B cell (primary cell): ENCODE measurements around the gene ANGPTL2. TPM values are rescaled to one million over a fixed set of nuclear protein-coding genes. Genes with fewer than 3 reads are reported as not detected.

ENCODE experiments used
- ATAC-seq: fragments of 200-7000 bp; cut with Tn5 transposase; one replicate; pipeline ENCODE4 v1.10.0; 2021; ENCODE audit warnings: low read depth, mild to moderate bottlenecking, moderate number of reproducible peaks, moderate library complexity
- CTCF ChIA-PET: fragments of 350-600 bp; sonication (Branson Sonifier 250); formaldehyde crosslinking; loops from one replicate; lab custom pipeline; 2021; ENCODE audit warnings: antibody characterized with exemption, inconsistent platforms; lab: Charles Lee
- POLR2A ChIA-PET: fragments of 350-600 bp; sonication (Branson Sonifier 250); formaldehyde crosslinking; loops from one replicate; lab custom pipeline; 2021; ENCODE audit warnings: antibody characterized with exemption; lab: Charles Lee
- DNase-seq: peaks from one replicate; pipeline ENCODE4 v3.0.0; 2013
- H2AFZ ChIP-seq: 2 replicates; pipeline ENCODE4 v1.6.1; 2012; ENCODE audit warnings: mild to moderate bottlenecking, low read depth, low read length; ENCODE audit not compliant: insufficient read depth, poor library complexity, severe bottlenecking
- H3K27ac ChIP-seq, 2 donors: 1 replicate in 1 of 2; 2 replicates in 1 of 2; pipeline ENCODE4 v1.5.1; 2012 to 2013; ENCODE audit warnings: low read length in 2 of 2, mild to moderate bottlenecking in 2 of 2, moderate library complexity in 1 of 2
- H3K27me3 ChIP-seq, 4 experiments: fragments of 200-600 bp in 1 of 4; sonication (generic) in 1 of 4; replicated peaks in 1 of 4; 1 replicate in 2 of 4; 2 replicates in 2 of 4; pipeline versions ENCODE4 v1.6.1 to v1.7.0; 2013 to 2016; ENCODE audit warnings: low read length in 3 of 4, mild to moderate bottlenecking in 2 of 4, mixed read lengths in 1 of 4, moderate library complexity in 1 of 4; ENCODE audit not compliant: insufficient read depth in 4 of 4, control insufficient read depth in 3 of 4; ENCODE audit errors: control extremely low read depth in 1 of 4
- H3K36me3 ChIP-seq, 2 experiments: replicated peaks in 1 of 2; 1 replicate in 1 of 2; 2 replicates in 1 of 2; pipeline versions ENCODE4 v1.6.1 to v1.7.1; 2013; ENCODE audit warnings: low read length in 1 of 2; ENCODE audit not compliant: insufficient read depth in 2 of 2, control insufficient read depth in 1 of 2; ENCODE audit errors: control extremely low read depth in 1 of 2, extremely low read depth in 1 of 2
- H3K4me1 ChIP-seq, 2 donors: fragments of 200-600 bp in 1 of 2; sonication (generic) in 1 of 2; 1 replicate in 1 of 2; 2 replicates in 1 of 2; pipeline versions ENCODE4 v1.5.1 to v1.6.1; 2013 to 2017; ENCODE audit warnings: low read length in 2 of 2; ENCODE audit not compliant: control insufficient read depth in 2 of 2, insufficient read depth in 2 of 2
- H3K4me2 ChIP-seq: replicated peaks from 2 replicates; pipeline ENCODE3; 2012; ENCODE audit warnings: mild to moderate bottlenecking, low read depth, low read length; ENCODE audit not compliant: poor library complexity, severe bottlenecking
- H3K4me3 ChIP-seq, 5 experiments: fragments of 200-600 bp in 1 of 5; sonication (generic) in 1 of 5; 1 replicate in 3 of 5; 2 replicates in 2 of 5; pipeline versions ENCODE4 v1.5.1 to v1.7.0; 2011 to 2016; ENCODE audit warnings: low read length in 4 of 5, mild to moderate bottlenecking in 4 of 5, low read depth in 2 of 5, control low read depth in 1 of 5, moderate library complexity in 1 of 5; ENCODE audit not compliant: insufficient read depth in 1 of 5; ENCODE audit errors: control extremely low read depth in 1 of 5, extremely low read depth in 1 of 5
- H3K79me2 ChIP-seq: fragments of 200-600 bp; sonication (generic); one replicate; pipeline ENCODE4 v1.6.0; 2016; ENCODE audit warnings: low read length; ENCODE audit not compliant: control insufficient read depth, insufficient read depth
- H3K9ac ChIP-seq: fragments of 200-600 bp; sonication (generic); 2 replicates; pipeline ENCODE4 v1.6.1; 2017; ENCODE audit warnings: mild to moderate bottlenecking, low read length, moderate library complexity
- H3K9me3 ChIP-seq, 3 donors: one replicate each; pipeline versions ENCODE4 v1.6.1 to v1.7.1; 2013; ENCODE audit warnings: low read length in 2 of 3; ENCODE audit not compliant: control insufficient read depth in 2 of 3, insufficient read depth in 1 of 3; ENCODE audit errors: control extremely low read depth in 1 of 3
- H4K20me1 ChIP-seq: 2 replicates; pipeline ENCODE4 v1.6.0; 2012; ENCODE audit warnings: mild to moderate bottlenecking, low read length; ENCODE audit not compliant: insufficient read depth, control insufficient read depth, poor library complexity, severe bottlenecking
- H3K27ac Mint-ChIP-seq: one replicate; pipeline ENCODE4 v1.8.0; 2021; ENCODE audit warnings: mixed read lengths
- H3K27me3 Mint-ChIP-seq: one replicate; pipeline ENCODE4 v1.8.0; 2021; ENCODE audit warnings: mixed read lengths
- H3K4me1 Mint-ChIP-seq: one replicate; pipeline ENCODE4 v1.8.0; 2021; ENCODE audit warnings: mixed read lengths
- H3K4me3 Mint-ChIP-seq: one replicate; pipeline ENCODE4 v1.8.0; 2021; ENCODE audit warnings: mixed read lengths
- H3K9me3 Mint-ChIP-seq: one replicate; pipeline ENCODE4 v1.8.0; 2022; ENCODE audit warnings: mixed read lengths; ENCODE audit not compliant: insufficient read depth
- EZH2 ChIP-seq: IDR thresholded peaks from 2 replicates; pipeline ENCODE4 v1.6.1; 2012; ENCODE audit warnings: borderline replicate concordance, low read depth, mild to moderate bottlenecking, moderate library complexity, low read length; ENCODE audit not compliant: insufficient read depth, poor library complexity, severe bottlenecking
- WGBS: methylation state at CpG from one replicate; pipeline ENCODE4 v1.1.5; 2013; ENCODE audit warnings: missing lambda C conversion rate; ENCODE audit not compliant: insufficient coverage; 5-methylcytosine and 5-hydroxymethylcytosine counted together
- intact Hi-C: fragments of 100-400 bp; cut with micrococcal nuclease; formaldehyde crosslinking; loops from one replicate; pipeline ENCODE4 v1.10.0; 2022
- polyA plus RNA-seq: library from polyadenylated mRNA; depleted of rRNA; stranded (reverse); fragments of >200 nt; gene quantifications from 2 replicates; pipeline ENCODE4 v1.2.3, GENCODE V29; 2012
- total RNA-seq, 2 donors: library from RNA; stranded (reverse); fragments of 120-200 nt in 1 of 2; gene quantifications; 1 replicate in 1 of 2; 2 replicates in 1 of 2; pipeline versions ENCODE4 v1.2.3 to v1.2.4, GENCODE V29; 2013 to 2022
- TF ChIP-seq, protein P1 (sequence below): fragments of 200-600 bp; IDR thresholded peaks from one replicate; pipeline ENCODE4 v1.8.0; 2022; ENCODE audit warnings: antibody characterized with exemption, mild to moderate bottlenecking

ANGPTL2 gene
- total and polyA plus RNA-seq, 2 donors (not counting 1 experiment from before 2014, with no cell fraction given), result not detected

DNA sequence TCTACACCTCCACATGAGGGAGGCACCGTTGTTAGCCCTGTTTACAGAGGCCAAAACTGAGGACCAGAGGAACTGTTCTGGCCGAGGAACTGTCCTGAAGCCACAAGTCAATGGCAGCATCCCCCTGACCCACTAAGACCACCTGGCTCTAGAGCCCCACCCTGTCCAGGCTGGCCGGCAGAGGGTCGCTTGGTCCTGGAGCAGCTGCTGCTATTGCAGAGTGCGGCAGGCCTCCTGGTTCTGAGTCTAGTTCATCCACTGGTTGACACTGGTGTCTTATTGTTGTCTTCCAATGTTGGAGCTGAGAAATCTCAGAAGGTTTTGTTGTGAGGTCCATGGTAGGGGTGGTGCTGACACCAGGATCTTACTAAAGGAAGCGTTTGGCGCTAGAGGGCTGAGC lies 26.6 kb upstream of the ANGPTL2 start:
- CTCF ChIA-PET, result no interaction called here
- no peak overlapping the region for H3K27ac ChIP-seq
- H3K36me3 ChIP-seq, result no peaks in the 10 kb centered on the region
- no peak overlapping the region for H3K4me3 ChIP-seq
- Mint-ChIP-seq H3K4me1 (peaks cover 12% of the 10 kb centered on the region), H3K4me3 (no peak overlapping the region), H3K27ac (no peak overlapping the region), H3K9me3 (no peaks in the 10 kb centered on the region), H3K27me3 (no peaks in the 10 kb centered on the region)
- H4K20me1 ChIP-seq, result no peaks in the 10 kb centered on the region
- ATAC-seq (no peak), DNase-seq (no peak)
- H3K27me3 ChIP-seq, result no peaks in the 10 kb centered on the region
- no peak overlapping the region for H2AFZ ChIP-seq
- H3K9ac ChIP-seq, result no peak overlapping the region
- intact Hi-C loops, result no loop called here
- WGBS, result 100% methylated on average over 7 of the region's 7 CpGs
- POLR2A ChIA-PET, result no interaction called here
- peaks cover 0 to 8% (median 2%) of the 10 kb centered on the region in 3 donors for H3K9me3 ChIP-seq
- H3K4me2 ChIP-seq, result no peak overlapping the region
- TF ChIP-seq, protein P1, sequence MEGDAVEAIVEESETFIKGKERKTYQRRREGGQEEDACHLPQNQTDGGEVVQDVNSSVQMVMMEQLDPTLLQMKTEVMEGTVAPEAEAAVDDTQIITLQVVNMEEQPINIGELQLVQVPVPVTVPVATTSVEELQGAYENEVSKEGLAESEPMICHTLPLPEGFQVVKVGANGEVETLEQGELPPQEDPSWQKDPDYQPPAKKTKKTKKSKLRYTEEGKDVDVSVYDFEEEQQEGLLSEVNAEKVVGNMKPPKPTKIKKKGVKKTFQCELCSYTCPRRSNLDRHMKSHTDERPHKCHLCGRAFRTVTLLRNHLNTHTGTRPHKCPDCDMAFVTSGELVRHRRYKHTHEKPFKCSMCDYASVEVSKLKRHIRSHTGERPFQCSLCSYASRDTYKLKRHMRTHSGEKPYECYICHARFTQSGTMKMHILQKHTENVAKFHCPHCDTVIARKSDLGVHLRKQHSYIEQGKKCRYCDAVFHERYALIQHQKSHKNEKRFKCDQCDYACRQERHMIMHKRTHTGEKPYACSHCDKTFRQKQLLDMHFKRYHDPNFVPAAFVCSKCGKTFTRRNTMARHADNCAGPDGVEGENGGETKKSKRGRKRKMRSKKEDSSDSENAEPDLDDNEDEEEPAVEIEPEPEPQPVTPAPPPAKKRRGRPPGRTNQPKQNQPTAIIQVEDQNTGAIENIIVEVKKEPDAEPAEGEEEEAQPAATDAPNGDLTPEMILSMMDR, result no peak
- TF ChIP-seq EZH2, result no peak
- peaks cover 7 to 8% of the 10 kb centered on the region in 2 donors for H3K4me1 ChIP-seq
- H3K79me2 ChIP-seq, result no peaks in the 10 kb centered on the region

DNA sequence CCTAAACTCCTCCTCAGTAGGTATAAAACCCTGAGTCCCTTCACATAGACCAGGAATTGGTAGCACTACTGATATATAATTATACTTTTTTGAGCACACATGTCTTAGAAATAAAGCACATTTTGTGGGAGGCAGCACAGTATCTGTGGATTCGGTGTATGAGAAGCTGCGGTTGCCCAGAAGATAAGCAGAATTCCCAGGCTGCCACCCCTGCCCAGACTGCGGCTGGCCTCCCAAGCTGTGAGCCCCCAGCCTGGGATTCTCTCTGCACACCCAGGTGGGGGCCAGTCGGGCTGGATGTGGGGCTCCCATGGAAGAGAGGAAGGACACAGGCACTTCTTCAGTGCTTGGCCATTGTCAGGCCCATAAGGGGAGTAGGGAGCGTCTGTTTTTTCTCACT lies 25.6 kb upstream of the ANGPTL2 start:
- no peak for TF ChIP-seq EZH2
- TF ChIP-seq, protein P1, result no peak
- H3K27ac ChIP-seq, result no peak overlapping the region
- no peaks in the 10 kb centered on the region for H3K4me1 ChIP-seq
- peaks cover 2% of the 10 kb centered on the region for H3K4me1 Mint-ChIP-seq
- no peak overlapping the region for H3K4me3 ChIP-seq
- peaks cover 0 to 8% (median 2%) of the 10 kb centered on the region in 3 donors for H3K9me3 ChIP-seq
- intact Hi-C loops, result no loop called here
- ATAC-seq, result no peak
- WGBS, result 93% methylated on average over 5 of the region's 5 CpGs
- no peaks in the 10 kb centered on the region for H3K27me3 Mint-ChIP-seq
- CTCF ChIA-PET, result no interaction called here
- no peaks in the 10 kb centered on the region for H3K79me2 ChIP-seq
- H3K36me3 ChIP-seq, result no peaks in the 10 kb centered on the region
- H3K4me2 ChIP-seq, result no peak overlapping the region
- no peak overlapping the region for H3K27ac Mint-ChIP-seq
- H3K9ac ChIP-seq, result no peak overlapping the region
- no peaks in the 10 kb centered on the region for H4K20me1 ChIP-seq
- H3K4me3 Mint-ChIP-seq, result no peak overlapping the region
- no peaks in the 10 kb centered on the region for H3K27me3 ChIP-seq
- no peaks in the 10 kb centered on the region for H3K9me3 Mint-ChIP-seq
- H2AFZ ChIP-seq, result no peak overlapping the region
- POLR2A ChIA-PET, result no interaction called here
- DNase-seq, result no peak
